Measurements from ENCODE around the gene DBT.
"Not testable (repeated sequence)": the region's sequence is repeated elsewhere in the genome, so short reads cannot be mapped to it uniquely, and the experiment has no call there.

Gene DBT

GRCh38 chr1:100250807-100251206 is 1.2 kb upstream of the DBT start:
- DNase-seq (ENCODE audit: low read depth): no peak

GRCh38 chr1:100250264-100250663 is 630 bp upstream of the DBT start:
- no peak for DNase-seq (ENCODE audit: low read depth)

GRCh38 chr1:100249155-100249536 is 488 bp downstream of the DBT start:
- DNase-seq (ENCODE audit: low read depth): no peak

- no peak for DNase-seq (ENCODE audit: low read depth)
Measured at GRCh38 chr1:100246738-100247137, 2.9 kb downstream of the DBT start.

- DNase-seq (ENCODE audit: low read depth): no peak
Measured at GRCh38 chr1:100240631-100241030, 9.0 kb downstream of the DBT start.

GRCh38 chr1:100239961-100240360 is 9.7 kb downstream of the DBT start:
- no peak for DNase-seq (ENCODE audit: low read depth)

GRCh38 chr1:100237091-100237490 is 12.5 kb downstream of the DBT start:
- DNase-seq (ENCODE audit: low read depth): no peak

- DNase-seq (ENCODE audit: low read depth): no peak
Measured at GRCh38 chr1:100234432-100234831, 15.2 kb downstream of the DBT start.

- DNase-seq (ENCODE audit: low read depth): not testable (repeated sequence)
Measured at GRCh38 chr1:100233566-100233965, 16.1 kb downstream of the DBT start.

- no peak for DNase-seq (ENCODE audit: low read depth)
Measured at GRCh38 chr1:100232156-100232555, 17.5 kb downstream of the DBT start.

GRCh38 chr1:100231721-100232120 is 17.9 kb downstream of the DBT start:
- DNase-seq (ENCODE audit: low read depth): no peak

- DNase-seq (ENCODE audit: low read depth): no peak
Measured at GRCh38 chr1:100230765-100231164, 18.9 kb downstream of the DBT start.

GRCh38 chr1:100229681-100230443 is 19.8 kb downstream of the DBT start:
- no peak for DNase-seq (ENCODE audit: low read depth)

GRCh38 chr1:100222428-100222827 is 27.2 kb downstream of the DBT start:
- DNase-seq (ENCODE audit: low read depth): no peak

GRCh38 chr1:100219883-100220282 is 29.8 kb downstream of the DBT start:
- DNase-seq (ENCODE audit: low read depth): no peak

GRCh38 chr1:100219457-100219856 is 30.2 kb downstream of the DBT start:
- DNase-seq (ENCODE audit: low read depth): no peak

GRCh38 chr1:100217834-100218233 is 31.8 kb downstream of the DBT start:
- no peak for DNase-seq (ENCODE audit: low read depth)

GRCh38 chr1:100215101-100215500 is 34.5 kb downstream of the DBT start:
- no peak for DNase-seq (ENCODE audit: low read depth)

GRCh38 chr1:100213141-100213540 is 36.5 kb downstream of the DBT start:
- DNase-seq (ENCODE audit: low read depth): no peak

- DNase-seq (ENCODE audit: low read depth): no peak
Measured at GRCh38 chr1:100206301-100206700, 43.3 kb downstream of the DBT start.

- not testable (repeated sequence) for DNase-seq (ENCODE audit: low read depth)
Measured at GRCh38 chr1:100205593-100205992, 44.0 kb downstream of the DBT start.

GRCh38 chr1:100205103-100205502 is 44.5 kb downstream of the DBT start:
- DNase-seq (ENCODE audit: low read depth): not testable (repeated sequence)

- DNase-seq (ENCODE audit: low read depth): not testable (repeated sequence)
Measured at GRCh38 chr1:100202703-100203102, 46.9 kb downstream of the DBT start.

- DNase-seq (ENCODE audit: low read depth): not testable (repeated sequence)
Measured at GRCh38 chr1:100200060-100200459, 49.6 kb downstream of the DBT start.

All from activated T-helper 1 cell treated with Interleukin-2 at 50 U/mL for 16 hours (primary cell).